ENCODE results near the gene PCGF3. TPM values are rescaled to one million over a fixed set of nuclear protein-coding genes. Genes with fewer than 3 reads are reported as not detected.
"Not testable (repeated sequence)": the region's sequence is repeated elsewhere in the genome, so short reads cannot be mapped to it uniquely, and the experiment has no call there.

The PCGF3 gene
- total RNA-seq, 1 experiment from 2014 or later, result 34.9 TPM

DNA sequence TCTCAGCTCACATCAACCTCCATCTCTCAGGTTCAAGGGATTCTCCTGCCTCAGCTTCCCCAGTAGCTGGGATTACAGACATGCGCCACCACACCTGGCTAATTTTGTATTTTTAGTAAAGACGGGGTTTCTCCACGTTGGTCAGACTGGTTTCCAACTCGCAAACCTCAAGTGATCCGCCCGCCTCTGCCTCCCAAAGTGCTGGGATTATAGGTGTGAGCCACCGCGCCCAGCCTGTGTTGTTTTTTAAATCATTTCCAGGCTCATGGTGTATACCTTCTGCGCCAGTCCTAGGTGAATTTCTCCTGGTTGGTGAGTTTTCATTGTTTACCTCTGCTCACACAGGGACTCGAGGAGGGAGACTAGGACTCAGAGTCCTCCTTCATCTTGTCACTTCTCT lies 74.6 kb downstream of the PCGF3 start:
- DNase-seq (ENCODE audit: low read depth), result not testable (repeated sequence)

DNA sequence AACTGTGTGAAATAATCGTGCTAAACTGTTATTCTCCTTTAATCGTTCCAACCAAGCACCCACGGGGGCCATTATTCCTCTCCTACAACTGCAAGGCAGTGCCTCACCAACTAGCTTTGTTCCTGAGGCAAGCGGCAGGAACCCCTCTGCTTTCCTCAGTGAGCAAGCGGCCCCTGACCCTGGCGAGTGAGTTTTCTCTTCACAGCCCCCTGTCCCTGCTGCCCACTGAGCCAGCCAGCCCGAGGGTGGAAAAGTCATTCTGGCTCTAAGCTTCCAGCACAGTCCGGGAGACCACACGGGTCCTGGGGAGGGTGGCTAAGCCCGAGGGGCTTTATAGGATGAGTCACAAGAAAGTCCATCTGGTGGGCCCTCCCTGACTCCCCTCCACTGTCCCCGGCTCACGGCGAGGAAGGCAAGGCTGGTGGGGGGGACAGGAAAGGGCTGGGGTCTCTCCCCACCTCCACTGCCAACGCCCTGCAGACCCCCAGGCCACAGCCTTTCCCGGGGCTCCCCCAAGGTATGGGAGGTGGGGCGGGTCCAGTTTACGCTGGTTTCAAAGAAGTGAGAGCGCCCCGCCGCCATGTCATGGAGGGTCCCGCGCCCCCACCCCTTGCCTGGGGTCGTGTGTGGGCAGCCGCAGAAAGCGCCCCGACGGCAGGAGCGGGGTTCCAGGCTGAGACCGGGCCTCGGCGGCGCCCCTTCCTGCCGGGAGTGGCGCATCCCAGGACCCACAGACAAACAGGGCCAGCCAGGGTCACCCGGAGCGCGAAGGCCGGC lies 75.3 kb downstream of the PCGF3 start:
- DNase-seq (ENCODE audit: low read depth), result no peak

DNA sequence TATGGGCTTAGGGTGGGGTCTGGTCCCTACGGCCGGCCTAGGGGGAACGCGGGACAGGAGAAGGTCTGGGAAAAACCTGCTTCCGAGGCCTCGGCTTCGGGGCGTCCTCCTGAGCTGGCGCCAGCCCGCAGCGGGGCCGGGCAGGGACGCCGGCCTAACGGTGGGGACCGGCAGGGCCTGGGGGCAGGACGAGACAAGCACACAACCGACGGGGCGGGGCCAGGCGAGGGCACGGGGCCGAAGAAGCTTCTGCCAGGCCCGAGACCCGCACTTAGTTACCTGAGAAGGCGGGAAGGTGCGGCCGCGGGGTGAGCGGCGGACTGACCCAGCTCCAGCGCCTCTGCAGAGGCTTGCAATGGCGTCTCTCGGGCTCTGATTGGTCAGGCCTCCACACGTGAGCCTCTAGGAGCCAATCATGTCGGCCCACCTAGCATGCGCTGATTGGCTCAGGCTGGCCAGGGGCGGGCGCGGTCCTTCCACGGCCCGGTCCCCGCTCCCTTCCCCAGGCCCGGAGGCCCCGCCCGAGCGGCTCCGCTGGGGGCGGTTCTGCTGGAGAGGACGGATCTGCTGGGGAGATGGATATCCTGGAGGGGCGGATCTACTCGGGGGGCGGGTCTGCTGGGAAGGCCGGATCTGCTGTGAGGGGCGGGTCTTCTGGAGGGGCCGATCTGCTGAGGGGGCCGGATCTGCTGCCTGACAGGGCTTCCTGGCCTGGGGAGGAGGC lies 76.0 kb downstream of the PCGF3 start:
- peak; percentile 100 for DNase-seq (ENCODE audit: low read depth)

DNA sequence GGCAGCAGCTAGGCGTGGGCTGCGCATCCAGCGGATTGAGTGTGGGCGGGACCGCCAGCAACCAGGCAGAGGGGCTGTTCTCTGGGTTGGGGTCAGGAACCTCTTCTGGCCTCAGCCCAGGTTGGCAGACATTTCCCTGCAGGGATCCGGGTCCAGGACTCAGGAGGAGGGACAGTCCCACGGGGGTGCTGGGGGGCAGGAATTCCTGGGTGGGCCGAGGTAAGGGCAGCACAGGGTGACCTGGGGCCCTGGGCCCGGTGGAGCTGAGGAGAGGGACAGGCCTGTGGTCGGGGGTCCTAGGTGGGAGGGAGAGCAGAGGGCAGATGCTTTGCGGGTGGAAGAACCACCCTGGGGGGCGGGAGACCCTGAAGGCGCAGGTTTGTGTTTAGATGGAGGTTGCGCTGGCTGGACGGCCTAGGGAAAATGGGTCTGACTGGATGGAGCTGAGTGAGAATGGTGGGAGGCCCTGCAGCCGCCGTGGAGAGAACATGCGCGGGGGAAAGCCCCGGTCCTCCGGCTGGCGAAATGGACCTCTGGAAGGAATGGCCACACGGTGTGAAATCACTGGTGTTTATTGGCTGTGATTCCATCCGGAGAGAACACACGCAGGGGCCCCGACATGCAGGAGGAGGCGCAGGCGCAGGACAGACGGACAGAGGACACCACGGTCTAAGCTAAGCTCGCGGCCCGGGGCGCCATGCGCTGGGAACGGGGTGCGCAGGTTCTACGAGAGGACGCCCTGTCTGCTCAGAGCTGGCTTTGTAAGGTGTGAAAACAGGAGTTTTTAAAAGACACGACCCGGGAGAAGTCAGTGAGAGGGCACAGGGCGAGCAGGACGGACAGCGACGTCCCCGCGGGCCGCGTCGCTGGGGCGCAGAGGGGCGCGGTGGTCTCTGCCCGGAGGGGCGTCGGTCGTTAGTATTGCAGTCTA lies 79.0 kb downstream of the PCGF3 start:
- DNase-seq (ENCODE audit: low read depth), result no peak

DNA sequence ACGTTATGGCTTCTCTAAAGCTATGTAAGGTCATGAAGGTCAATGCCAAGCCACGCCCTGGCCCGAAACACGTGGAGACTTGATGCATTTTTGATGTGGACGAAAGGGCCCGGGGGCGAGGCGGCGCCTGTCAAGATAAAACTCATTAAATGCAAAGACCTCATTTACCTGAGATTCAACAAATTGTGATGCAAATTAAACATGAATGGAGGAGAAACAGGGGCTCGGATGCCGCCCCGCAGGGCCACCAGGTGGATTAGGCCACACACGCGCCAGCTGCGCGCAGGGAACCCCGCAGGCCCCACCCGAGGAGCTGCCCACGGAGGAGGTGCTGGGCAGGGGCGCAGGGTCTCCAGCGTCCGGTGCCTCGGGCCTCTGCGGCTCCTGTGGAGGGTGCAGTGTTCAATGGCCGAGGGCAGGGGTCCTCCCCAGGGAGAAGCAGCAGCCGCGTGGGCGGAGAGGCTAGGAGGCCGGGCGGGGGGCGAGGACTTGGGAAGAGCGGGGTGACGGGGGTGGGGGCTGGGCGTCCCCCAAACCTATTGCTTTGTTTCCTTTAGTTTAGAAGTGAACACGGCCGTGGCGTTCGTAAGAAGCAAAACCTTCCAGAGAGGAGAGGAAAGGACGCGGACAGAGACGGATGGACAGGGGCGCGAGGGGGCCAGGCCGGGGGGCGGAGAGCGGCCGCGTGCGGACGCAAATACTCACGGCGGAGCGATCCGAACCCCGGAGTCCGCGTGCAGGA lies 79.9 kb downstream of the PCGF3 start:
- no peak for DNase-seq (ENCODE audit: low read depth)

DNA sequence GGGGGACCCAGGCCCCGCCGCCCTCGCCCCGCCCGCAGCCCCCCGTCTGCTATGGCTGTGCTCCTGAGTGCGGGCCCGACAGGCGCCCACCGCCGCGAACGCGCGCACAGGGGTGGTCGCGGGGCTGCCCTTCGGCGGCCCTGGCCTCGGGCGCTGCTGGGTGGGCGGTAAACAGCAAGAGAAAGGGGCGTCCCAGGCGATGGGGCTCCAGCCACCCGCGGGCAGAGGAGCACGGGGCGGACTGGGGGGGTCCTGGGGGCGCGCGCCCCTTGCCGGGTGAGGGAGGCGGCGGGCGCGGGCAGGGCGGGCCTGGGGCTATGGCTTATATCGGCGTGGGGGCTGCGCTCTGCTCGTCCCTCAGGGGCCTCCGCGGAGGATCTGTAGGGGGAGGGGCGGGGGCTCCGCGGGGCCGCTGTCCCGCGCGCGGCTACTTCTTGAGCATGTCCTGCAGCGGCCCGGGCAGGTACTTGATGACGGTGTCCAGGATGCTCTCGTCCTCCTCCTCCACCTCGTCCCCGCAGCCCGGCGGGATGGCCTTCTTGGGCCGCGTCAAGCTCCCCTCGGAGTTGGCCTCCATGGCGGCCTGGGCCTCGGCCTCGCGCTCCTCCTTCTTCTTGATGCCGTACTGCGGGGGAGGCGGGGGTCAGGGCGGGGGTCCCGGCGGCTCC lies 80.6 kb downstream of the PCGF3 start:
- DNase-seq (ENCODE audit: low read depth), result no peak

DNA sequence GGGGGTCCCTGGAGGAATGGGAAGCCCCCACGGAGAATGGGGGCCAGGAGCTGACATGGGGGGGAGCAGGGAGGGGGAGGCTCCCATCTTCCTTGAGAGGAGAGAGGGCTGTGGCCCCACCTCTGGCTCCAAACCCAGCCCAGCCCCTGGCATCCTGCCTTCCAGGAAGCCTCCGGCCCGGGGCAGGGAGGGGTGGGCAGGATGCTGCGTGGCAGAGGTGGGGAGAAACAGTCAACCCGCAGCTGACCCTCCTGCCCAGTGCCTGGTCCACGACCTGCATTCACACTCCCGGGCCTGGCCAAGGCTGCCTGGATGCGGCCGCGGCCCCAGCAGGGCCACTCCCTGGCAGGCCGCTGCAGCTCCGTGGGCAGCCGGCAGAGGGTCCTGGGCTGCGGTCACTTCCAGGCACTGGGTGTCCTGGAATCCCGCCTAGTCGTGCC lies 81.2 kb downstream of the PCGF3 start:
- no peak for DNase-seq (ENCODE audit: low read depth)

DNA sequence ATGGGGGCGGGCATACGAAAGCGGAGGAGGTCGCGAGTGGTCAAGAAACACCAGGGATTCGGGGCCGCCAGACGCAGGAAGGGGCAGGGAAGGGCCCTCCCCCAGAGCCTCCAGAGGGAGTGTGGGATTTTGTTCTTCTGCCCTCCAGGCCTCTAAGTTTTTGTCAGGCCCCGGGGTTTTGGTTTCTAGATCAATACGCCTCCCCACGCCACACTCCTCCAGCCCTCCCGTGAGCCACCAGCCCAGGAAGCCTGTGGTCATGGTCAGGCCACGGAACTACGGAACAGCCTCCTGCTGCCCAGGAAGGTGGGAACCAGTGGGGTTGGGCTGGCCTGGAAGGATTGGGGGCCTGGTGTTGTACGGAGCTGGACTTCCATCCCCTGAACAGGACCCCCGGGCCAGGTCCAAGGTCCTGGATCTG lies 81.9 kb downstream of the PCGF3 start:
- DNase-seq (ENCODE audit: low read depth), result no peak

DNA sequence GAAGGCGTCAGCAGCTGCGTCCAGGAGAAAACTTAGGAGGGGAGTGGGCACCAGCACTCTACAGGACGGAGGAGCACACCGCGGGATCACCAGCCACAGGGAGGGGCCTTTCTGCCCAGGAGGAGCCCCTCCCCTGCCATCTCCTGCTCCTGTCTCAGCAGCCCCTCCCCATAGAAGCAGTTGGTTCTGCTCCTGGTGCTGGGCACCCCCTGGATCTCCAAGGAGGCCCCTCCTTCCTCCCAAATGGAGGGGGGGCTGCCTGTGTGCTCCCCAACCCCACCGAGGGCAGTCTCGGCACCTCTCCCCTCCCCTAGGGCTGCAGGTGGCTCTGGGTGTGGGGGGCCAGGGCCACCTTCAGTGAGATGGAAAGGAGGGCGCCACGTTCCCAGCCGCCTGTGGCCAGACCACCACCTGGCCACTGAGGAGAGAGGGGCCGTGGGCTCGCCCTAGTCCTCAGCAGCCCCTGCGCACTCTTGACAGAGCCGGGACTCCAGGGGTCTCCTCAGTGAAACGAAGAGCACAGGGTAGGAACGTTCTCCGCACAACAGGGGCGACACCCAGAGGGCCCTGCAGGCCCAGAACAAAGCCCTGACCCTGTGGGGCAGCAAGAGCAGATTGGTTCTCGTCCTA lies 82.5 kb downstream of the PCGF3 start:
- no peak for DNase-seq (ENCODE audit: low read depth)

DNA sequence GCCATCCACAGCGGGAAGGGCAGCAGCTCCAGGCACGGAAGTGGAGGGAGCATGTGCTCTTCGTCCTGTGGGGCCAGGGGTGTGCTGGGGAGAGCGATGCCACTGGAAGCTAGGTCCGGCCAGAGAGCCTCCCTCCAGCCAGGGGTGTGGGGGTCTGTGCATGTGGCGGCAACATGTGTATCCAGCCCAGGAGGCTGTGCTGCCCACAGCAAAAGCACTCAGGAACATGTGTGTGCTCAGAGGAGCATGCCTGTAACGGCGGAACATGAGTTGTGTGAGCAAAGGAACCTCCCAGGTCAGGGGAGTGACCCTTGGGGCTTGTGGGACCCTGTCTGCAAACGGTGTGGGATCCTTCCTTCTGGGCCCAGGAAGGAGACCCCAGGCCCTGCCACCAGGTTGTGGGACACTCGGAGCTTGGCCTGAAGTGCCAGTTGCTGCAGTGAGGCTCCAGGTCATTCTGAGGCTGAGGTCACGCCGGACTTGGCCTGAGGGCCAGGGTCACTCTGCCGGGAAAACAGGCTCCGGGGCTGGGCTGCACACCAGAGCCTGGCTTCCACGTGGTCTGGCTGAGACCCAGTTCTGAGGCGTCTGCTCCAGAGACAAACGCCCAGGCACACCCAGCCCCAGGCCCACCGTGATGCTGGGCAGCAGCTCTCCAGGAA lies 83.1 kb downstream of the PCGF3 start:
- DNase-seq (ENCODE audit: low read depth), result no peak

DNA sequence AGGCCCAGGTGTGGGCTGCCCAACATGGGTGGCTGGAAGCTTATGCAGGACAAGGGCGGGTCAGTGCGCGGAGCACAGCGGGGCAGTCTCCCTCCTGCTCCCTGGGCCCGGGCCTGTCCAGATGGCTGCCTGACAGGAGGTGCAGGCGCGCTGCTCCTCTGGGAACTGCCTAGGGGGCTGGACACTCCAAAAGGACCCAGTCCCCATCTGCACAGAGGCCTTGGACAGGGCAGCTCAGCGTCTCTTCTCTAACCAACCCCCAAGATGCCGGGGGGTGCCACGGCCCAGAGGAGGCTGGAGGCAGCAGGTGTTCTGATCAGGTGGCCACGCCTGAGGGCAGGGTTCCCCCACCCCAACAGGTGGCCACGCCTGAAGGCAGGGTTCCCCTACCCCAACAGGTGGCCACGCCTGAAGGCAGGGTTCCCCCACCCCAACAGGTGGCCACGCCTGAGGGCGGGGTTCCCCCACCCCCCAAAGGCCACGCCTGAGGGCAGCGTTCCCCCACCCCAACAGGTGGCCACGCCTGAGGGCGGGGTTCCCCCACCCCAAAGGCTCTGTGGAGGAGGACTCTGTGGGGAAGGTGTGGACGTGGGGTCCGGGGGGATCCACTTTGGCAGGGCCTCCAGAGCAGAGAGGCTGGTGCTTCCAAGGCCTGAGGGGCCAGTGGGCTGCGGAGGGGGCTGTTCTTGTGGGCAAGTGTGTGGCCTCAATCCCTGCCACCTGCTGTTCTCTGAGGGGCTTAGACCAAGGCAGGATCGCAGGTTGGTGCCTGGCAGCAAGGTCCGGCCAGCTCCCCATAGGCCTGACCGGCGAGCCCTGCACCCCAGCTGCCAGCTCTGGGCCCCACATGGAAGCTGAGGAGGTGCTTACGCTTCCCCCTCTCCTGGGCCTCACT lies 84.2 kb downstream of the PCGF3 start:
- no peak for DNase-seq (ENCODE audit: low read depth)

DNA sequence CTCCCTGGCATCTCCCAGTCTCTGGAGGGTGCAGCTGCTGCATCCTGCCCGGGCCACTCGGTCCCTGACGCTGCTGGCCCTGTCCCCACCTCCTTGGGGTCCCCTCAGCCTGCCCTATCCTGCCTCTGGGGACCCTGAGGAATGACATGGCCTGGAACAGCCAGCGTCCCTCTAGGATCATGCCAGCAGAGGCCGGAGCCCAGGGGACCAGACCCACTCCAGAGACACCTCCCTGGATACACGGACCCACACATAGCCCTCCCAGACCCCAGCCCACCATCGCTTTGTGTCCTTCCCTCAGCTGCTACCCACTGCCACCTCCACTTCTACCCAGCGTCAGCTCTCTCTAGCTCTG lies 84.8 kb downstream of the PCGF3 start:
- DNase-seq (ENCODE audit: low read depth), result no peak

DNA sequence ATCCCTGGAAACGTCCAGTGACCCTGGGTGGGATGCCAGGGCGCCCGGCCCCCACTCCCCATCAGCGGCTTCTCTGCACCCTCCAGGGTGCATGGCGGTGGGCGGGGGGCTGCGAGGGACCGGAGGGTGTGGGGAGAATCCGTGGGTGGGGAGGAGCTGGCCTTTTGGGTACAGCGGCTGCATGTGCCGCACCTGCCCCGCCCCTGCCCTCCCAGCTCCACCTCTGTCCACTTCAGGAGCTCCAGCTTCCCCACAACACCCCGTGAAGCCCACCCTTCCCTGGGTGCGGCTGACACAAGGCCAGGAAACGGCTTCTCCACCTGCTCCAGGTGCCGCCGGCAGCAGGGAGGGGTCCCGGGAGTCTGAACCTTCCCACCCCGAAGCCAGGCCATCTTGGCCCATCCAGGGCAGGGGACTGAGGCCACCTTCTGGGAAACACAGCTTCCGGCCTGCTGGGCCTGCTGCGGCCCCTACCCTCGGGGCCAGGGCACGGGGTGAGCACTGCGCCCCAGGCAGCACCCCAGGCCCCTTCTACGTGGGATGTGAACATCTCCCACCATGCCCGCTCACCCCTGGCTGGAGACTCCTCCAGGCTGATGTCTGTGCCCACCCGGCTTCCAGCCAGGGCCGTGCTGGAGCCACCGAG lies 85.7 kb downstream of the PCGF3 start:
- no peak for DNase-seq (ENCODE audit: low read depth)

DNA sequence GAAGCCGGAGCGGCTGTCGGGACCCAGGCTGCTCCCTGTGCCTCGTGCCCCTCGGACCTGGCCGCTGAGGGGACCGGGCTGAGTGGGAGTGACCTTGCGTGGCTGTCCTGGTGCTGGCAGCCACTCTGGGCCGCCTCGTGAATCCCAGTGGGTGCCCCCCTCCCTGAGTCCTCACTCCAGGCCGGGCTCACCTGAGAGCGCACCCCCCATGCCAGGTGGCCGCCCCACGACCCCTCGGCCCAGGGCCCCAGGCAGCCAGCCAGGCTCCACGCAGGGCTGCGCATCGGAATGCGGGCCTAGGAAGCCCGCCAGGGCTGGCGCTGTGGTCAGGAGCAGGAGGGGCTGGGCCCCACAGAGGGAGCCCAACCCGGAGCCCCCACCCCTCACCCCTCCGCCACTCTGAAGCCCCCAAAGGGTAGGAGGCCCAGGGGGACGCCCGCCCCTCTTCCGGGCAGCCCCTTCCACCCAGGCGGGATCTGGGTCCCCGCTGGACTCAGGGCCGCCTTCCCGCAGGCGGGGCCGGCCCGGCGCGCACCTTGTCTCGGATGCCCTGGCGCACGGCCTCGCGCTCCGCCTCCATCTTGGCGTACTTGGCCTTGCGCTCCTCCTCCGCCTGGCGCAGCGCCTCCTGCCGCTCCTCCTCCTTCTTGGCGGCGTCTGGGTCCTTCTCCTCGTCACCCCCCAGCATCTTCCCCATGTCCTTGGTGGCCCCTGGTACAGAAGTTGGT lies 86.4 kb downstream of the PCGF3 start:
- DNase-seq (ENCODE audit: low read depth), result no peak

DNA sequence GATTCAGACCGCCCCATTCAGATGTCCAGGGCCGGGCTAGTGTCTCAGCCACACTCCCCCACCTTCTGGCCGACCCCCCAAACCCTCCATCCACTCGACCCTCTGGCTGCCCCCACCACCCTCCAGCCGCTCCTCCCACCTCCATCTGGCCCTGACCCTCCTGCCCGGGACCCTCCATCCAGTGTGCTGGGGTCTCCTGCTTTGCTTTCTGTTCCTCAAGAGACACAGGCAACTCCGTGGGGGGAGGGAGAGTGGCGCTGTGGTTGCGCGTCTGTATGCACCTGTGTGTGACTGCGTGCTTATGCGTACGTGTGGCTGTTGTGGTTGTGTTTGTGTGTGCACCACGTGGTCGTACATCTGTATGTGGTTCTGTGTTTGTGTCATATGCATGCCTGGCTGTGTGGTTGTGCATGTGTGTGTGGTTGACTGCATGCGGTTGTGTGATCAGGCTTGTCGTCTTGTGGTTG lies 87.0 kb downstream of the PCGF3 start:
- no peak for DNase-seq (ENCODE audit: low read depth)

DNA sequence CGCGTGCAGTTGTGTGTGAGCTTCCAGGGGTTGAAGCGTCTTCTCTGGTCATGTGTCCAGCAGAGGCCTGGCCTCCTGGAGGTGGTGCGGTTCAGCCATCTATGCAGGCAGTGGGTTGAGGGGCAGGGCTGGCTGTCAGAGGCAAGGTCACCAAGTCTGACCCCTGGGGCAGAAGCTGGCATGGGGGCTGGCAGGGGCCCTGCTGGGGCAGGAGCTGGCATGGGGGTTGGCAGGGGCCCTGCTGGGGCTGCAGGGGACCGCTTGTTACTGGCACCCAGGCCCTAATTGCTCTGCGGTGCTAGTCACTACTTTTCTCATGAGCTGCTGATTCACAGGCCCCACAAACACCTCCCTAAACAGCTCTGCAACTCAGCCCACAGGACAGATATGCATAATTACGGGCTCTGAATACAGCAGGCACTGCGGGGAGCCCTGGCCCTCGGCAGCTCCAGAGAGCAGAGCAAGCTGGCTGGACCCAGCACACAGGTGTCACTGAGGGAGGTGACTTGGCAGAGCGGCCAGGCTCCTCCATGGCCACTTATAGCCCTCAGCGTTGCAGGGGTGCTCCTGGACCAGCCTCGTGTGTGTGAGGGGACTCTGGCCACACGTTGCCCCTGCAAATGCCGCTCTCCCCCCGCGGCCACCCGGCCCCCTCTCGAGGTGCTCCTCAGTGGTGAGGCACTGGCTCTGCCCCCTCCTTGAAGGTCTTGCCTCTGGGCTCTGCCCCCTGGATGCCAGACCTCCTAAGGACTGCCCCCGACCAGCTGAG lies 87.6 kb downstream of the PCGF3 start:
- no peak for DNase-seq (ENCODE audit: low read depth)

Measured in HT1080 (cell line).